H7 (cell line): ENCODE results near the gene ERICH6. TPM values are rescaled to one million over a fixed set of nuclear protein-coding genes. Genes with fewer than 3 reads are reported as not detected.

ENCODE experiments used
- DNase-seq: peaks from one replicate; pipeline ENCODE4 v3.0.0; 2012
- H3K27me3 ChIP-seq: 2 replicates; pipeline ENCODE4 v1.6.0; 2011; ENCODE audit warnings: mild to moderate bottlenecking, low read length; ENCODE audit not compliant: control insufficient read depth, insufficient read depth
- H3K36me3 ChIP-seq: replicated peaks from 2 replicates; pipeline ENCODE4 v1.5.1; 2011; ENCODE audit warnings: low read length; ENCODE audit not compliant: control insufficient read depth, insufficient read depth
- H3K4me3 ChIP-seq: 2 replicates; pipeline ENCODE4 v1.5.1; 2011; ENCODE audit warnings: low read depth, mild to moderate bottlenecking, control low read depth, low read length, moderate library complexity; ENCODE audit not compliant: insufficient read depth
- total RNA-seq: library from RNA; depleted of rRNA; stranded (reverse); fragments of >200 nt; shearing (Covaris generic); gene quantifications from 2 replicates; pipeline ENCODE4 v1.2.3, GENCODE V29; 2014

The ERICH6 gene
- total RNA-seq, 1 experiment from 2014 or later, result 0.17 TPM

DNA sequence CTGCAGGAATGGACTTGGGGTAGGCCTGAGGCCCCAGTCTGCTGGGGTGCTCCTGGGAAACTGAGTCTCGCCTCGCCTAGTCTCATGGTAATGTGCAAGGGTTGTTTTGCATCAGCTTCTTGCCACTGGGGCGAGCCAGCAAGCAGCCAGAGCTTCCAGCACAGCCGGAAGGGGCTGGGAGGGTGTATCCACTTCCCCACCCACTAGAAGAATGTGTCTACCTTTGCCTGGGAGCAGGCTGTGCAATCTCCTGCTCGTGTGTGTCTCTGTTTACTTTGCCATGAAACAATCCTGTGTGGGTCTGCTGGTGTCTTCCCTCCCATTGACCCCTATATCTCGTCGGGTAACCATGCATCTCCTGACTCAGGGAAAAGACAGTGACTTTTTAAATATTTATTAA, 21.8 kb upstream of the ERICH6 start:
- H3K27me3 ChIP-seq, result no peaks in the 10 kb centered on the region
- DNase-seq, result no peak
- H3K4me3 ChIP-seq, result no peak overlapping the region
- no peaks in the 10 kb centered on the region for H3K36me3 ChIP-seq

DNA sequence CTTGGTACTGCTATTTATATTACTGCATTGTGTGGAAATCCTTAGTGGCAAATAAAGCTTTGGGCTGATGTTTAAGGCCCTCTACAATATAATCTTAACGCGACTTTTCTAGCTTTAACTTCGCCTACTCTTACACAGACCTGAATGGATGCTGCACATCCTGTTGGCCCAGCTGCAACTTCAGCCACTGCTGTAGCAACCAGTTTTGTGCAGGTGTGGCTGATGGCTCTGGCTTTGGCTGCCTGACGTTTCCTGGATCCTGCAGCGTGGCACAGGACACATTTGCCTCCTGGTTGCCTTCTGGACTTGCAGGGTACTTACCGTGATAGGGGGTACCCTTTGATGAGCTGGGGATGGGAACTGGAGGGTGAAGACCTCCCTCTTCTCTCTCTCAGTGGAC, 20.2 kb upstream of the ERICH6 start:
- DNase-seq, result no peak
- Histone ChIP-seq H3K36me3 (no peaks in the 10 kb centered on the region), H3K27me3 (no peaks in the 10 kb centered on the region), H3K4me3 (no peak overlapping the region)

DNA sequence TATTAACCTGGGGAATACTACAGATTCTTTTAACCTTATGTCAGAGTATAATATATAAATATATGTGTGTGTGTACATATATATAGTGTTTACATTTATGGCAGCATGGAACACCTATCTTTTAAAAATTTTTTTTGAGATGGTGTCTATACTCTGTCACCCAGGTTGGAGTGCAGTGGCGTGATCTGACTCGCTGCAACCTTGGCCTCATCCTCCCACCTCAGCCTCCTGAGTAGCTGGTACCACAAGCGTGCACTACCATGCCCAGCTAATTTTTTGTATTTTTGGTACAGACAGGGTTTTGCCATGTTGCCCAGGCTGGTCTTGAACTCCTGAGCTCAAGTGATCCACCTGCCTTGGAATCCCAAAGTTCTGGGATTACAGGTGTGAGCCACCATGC, 18.5 kb upstream of the ERICH6 start:
- Histone ChIP-seq H3K27me3 (no peaks in the 10 kb centered on the region), H3K4me3 (no peak overlapping the region), H3K36me3 (no peaks in the 10 kb centered on the region)
- DNase-seq, result no peak

DNA sequence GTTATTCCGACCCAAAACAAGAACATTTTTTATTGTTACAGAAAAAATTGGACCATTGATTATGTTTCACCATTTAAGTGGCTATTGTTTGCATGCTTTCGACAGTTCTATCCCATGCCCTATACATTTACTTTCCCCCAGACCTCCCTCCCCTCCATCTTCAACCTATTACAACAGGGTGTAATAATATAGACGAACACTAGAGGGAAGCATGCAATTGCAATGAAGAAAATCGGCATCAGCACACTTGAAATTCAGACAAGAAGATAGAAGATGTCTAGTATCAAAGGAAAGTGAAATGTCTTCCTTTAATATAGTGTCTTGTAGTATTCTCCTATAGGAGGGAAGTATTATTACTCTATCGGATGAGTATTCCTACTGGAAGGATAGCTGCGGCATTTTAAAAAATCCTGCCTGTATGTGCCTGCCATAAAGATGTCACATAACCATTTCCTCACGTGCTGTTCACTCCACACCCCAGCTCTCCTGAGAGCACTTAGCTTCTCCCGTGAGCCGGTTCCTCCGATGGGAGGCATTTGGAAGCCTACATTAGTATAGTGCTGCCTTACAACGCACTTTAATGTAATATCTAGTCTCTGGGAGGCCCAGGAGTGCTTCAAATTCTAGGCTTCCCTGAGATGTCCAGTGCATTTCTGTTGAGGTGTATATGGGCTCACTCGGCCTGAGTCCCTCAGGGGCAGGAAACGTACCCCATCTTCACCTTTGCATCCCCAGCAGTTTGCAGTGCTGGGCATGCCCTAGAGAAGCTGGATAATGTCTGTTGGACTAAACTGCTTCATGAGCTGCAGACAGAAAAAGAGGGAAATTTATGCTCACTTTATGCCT, 17.8 kb upstream of the ERICH6 start:
- H3K36me3 ChIP-seq, result no peaks in the 10 kb centered on the region
- no peak overlapping the region for H3K4me3 ChIP-seq
- H3K27me3 ChIP-seq, result no peaks in the 10 kb centered on the region
- peak; percentile 78 for DNase-seq

DNA sequence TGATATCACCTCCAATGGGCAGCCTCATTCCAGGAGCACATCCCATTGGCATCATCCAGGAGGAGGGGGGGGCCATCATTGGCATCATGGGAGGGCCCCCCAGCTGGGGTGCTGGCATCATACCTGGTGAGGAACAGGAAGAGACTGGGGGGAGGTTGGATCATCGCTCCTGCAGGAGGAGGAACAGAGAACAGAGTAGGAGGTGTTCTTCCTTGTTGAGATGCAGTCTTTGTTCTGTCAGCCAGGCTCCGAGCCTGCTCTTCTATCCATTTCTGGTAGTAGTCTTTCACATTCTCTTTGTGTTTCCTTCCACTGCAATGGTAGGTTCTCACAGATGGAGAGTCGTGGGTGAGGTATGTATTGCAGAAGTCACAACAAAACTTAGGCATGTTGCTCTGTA, 16.7 kb upstream of the ERICH6 start:
- no peak for DNase-seq
- Histone ChIP-seq H3K27me3 (no peaks in the 10 kb centered on the region), H3K36me3 (no peaks in the 10 kb centered on the region), H3K4me3 (no peak overlapping the region)

DNA sequence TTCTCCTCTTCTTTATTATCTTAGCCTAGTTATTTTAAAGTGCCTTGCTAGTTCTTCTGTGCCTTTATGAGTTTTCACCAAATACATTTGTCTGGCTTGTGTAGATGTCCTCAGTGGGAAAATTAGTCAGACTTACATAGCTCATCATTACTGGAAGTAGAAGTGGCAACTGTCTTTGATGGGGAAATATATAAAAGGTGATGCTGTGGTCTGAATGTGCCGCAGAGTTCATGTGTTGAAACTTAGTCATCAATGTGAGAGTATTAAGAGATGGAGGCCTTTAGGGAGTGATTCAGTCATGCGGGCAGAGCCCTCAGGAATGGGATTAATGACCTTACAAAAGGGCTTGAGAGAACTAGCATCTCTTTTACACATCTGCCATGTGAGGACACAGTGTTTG, 6.4 kb upstream of the ERICH6 start:
- H3K36me3 ChIP-seq, result no peaks in the 10 kb centered on the region
- no peak for DNase-seq
- no peak overlapping the region for H3K4me3 ChIP-seq
- no peaks in the 10 kb centered on the region for H3K27me3 ChIP-seq

DNA sequence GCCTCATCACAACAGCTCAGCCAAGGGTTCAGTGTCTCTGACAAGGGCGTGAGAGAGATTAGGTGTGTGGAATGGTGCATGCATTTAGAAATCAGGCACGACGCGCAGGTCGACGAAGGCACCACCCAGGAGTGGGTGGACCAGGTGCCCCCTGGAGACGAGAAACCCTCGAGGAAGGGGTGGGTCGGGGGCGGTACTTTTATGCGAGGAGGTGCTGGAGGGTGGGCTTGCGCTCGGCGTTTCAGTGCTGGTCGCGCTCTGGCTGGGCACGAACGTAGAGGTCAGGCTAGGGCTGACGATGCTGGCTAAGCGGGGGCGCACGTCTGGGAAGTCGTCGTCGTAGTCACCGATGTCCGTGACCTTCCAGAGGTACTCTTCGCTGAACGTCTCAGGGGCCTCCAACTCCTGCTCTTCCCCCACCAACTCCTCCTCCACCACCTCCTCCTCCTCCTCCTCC, 393 bp downstream of the ERICH6 start:
- DNase-seq, result peak; percentile 55
- Histone ChIP-seq H3K36me3 (no peaks in the 10 kb centered on the region), H3K4me3 (peak overlapping the region; percentile 83), H3K27me3 (no peaks in the 10 kb centered on the region)

DNA sequence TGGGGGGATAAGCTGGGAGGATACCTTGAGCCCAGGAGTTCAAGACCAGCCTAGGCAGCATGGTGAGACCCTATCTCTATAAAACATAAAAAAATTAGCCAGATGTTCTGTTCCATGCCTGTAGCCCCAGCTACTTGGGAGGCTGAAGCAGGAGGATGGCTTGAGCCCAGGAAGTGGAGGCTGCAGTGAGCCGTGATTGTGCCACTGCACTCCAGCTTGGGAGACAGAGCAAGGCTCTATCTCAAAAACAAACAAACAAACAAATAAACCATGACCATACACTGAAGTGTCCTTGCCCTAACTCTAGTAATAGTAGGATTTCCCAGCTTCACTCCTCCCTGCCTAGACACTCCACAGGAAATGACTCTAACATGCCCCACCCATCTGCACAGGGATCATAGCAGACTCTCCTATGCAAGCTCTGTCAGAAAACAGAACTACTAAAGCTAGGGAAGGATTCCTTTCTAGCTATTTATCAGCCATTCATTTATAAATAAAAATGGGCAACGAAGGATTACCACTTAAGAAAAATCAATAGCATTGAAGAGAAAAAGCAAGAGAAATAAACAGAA, 4.6 kb downstream of the ERICH6 start:
- Histone ChIP-seq H3K36me3 (no peaks in the 10 kb centered on the region), H3K27me3 (no peaks in the 10 kb centered on the region), H3K4me3 (no peak overlapping the region)
- DNase-seq, result no peak

DNA sequence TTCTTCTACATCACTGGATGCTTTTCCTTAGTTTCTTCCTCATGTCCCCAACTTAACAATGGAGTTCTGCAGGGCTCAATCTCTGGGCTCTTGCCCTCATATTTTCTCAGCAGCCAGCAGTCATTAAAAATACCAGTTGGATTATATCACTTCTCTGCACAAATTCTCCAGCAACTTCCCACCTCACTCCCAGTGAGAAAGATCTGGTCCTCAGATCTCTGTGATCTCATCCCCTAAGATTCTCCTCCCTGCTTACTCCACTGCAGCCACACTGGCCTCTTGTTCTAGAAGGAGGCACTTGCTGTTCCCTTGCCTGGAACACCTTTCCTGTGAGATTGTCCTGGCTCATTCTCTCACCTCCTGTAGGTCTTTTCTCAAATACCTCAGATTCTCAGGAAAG, 6.1 kb downstream of the ERICH6 start:
- H3K36me3 ChIP-seq, result no peaks in the 10 kb centered on the region
- H3K4me3 ChIP-seq, result no peak overlapping the region
- no peaks in the 10 kb centered on the region for H3K27me3 ChIP-seq
- no peak for DNase-seq

DNA sequence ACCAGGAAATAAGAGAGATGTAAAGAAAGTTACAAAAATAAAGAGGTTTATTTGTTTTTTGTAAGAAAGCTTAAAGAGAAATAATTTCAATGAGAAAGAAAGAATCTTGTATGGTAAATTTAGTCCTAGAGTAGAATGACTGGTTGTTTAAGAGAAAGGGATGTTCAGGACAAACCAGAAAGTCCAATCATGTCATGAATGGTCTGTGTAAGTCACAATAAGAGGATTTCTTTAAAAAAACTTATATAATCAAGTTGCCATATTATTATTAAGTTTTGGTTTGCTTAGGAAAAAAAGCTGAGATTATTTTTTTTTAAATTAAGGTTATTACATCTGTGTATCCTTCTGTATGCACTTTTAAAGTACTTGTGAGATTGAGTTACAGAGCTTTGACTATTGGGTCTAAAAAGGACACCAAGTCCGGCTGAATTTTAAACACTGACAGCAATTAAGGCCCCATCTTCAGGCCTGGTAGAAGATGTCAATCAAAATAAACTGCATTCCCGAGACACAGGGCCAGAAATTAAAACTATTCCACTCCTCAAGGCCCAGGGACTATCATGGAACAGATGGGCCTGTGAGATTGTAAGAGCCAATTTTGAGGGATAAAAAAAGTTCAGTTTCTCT, 12.2 kb downstream of the ERICH6 start:
- DNase-seq, result no peak
- Histone ChIP-seq H3K4me3 (no peak overlapping the region), H3K27me3 (no peaks in the 10 kb centered on the region), H3K36me3 (no peaks in the 10 kb centered on the region)

DNA sequence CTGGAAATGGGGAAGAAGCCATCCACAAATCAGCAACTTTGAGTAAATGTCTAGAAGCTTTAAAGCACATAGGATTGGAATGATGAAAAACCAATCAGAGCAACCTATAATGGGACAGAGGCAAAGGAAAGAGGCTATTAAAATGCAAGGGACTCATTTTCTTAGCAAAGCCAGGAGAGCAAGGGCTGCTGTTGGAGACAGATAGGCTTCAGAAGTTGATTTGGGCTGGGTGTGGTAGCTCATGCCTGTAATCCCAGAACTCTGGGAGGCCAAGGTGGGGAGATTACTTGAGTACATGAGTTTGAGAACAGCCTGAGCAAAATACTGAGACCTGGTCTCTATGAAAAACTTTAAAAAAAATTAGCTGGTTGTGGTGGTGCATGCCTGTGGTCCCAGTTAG, 16.1 kb downstream of the ERICH6 start:
- Histone ChIP-seq H3K4me3 (no peak overlapping the region), H3K27me3 (no peaks in the 10 kb centered on the region), H3K36me3 (no peaks in the 10 kb centered on the region)
- DNase-seq, result no peak

DNA sequence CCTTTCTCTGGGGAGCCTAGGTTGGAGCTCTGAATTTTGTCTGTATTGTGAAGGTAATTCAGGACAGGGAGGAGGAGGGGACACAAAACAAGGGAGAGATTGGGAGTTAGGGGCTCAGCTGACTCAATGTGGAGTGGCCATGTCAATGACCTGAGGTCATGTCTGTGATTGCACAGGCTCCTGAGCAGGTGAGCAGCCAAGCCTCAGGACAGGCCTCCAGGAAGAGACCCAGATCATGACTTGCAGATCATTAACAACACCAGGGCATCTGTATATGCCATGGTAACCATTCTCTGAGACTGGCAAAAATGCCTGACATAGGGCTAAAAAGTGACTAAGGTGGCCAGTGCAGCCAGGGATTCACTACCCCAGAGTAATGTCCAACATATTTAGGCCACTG, 20.9 kb downstream of the ERICH6 start:
- Histone ChIP-seq H3K4me3 (no peak overlapping the region), H3K27me3 (no peaks in the 10 kb centered on the region), H3K36me3 (no peaks in the 10 kb centered on the region)
- no peak for DNase-seq

DNA sequence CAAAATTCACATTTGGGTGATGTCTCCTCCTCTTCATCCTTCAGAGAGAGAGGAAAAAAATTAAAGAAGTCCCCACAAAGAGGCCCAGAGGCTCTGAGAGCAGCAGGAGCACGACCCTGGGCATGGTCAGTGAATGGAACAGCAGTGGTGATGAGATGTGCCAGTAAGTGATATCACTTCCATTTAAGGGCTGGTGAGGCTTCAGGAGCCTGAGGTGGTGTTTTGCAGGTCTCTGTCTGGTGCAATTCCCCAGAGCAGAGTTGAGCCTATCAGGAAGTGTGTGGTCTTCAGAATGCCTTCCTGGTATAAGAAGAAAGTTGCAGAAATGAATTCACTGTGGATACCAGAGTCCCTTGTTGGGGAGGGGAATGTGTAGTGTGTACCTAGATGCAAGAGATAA, 21.4 kb downstream of the ERICH6 start:
- Histone ChIP-seq H3K27me3 (no peaks in the 10 kb centered on the region), H3K4me3 (no peak overlapping the region), H3K36me3 (no peaks in the 10 kb centered on the region)
- no peak for DNase-seq

DNA sequence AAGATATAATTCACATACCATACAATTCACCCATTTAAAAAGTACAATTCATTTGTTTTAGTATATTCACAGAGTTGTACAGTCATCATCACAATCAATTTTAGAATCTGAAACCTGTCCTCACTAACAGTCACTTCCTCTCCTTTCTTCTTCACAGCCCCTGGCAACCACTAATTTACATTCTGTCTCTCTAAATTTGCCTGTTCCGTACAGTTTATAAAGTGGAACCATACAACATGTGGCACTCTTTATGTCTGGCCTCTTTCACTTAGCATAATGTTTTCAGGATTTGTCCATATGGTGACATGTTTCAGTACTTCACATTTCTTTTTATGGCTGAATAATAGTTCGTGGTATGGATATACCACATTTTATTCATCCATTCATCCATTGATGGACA, 22.7 kb downstream of the ERICH6 start:
- Histone ChIP-seq H3K4me3 (no peak overlapping the region), H3K36me3 (no peaks in the 10 kb centered on the region), H3K27me3 (no peaks in the 10 kb centered on the region)
- DNase-seq, result no peak

DNA sequence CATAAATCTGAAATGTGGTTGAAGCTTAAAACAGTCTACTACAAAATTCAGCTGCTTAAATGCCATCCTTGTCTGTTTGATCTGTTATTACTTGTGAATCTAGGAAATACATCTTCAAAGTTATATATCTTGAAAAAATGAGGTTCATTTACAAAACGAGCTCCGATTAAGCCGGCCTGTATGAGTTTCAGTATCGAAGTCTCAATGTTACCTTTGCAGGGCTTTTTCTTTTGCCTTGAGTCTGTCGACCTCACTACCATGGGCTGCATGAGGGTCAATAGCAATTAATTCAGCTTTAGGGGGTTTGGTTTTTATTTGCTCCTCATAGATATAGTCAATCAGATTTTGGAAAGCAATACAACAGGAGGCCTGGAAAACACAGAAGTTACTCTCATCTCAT, 23.2 kb downstream of the ERICH6 start:
- Histone ChIP-seq H3K4me3 (no peak overlapping the region), H3K36me3 (no peaks in the 10 kb centered on the region), H3K27me3 (no peaks in the 10 kb centered on the region)
- no peak for DNase-seq
